GM21717 (cell line): ENCODE results near the gene RAD51D.
"Not testable (repeated sequence)": the region's sequence is repeated elsewhere in the genome, so short reads cannot be mapped to it uniquely, and the experiment has no call there.

Source experiments
- ATAC-seq: cut with Tn5 transposase; IDR thresholded peaks from one replicate; pipeline ENCODE4 v1.9.1; 2021; ENCODE audit warnings: mild to moderate bottlenecking, moderate library complexity; ENCODE audit not compliant: unreplicated experiment

Gene RAD51D

GRCh38 chr17:35094902-35095301 is 24.8 kb downstream of the RAD51D start:
- no peak for ATAC-seq

GRCh38 chr17:35090707-35091106 is 29.0 kb downstream of the RAD51D start:
- not testable (repeated sequence) for ATAC-seq

GRCh38 chr17:35089586-35090296 is 29.9 kb downstream of the RAD51D start:
- ATAC-seq = peak; percentile 19

- ATAC-seq = peak; percentile 69
Measured at GRCh38 chr17:35088881-35089585, 30.6 kb downstream of the RAD51D start.

GRCh38 chr17:35088356-35088880 is 31.2 kb downstream of the RAD51D start:
- peak; percentile 12 for ATAC-seq

- no peak for ATAC-seq
Measured at GRCh38 chr17:35087731-35088355, 31.8 kb downstream of the RAD51D start.

GRCh38 chr17:35086931-35087573 is 32.6 kb downstream of the RAD51D start:
- no peak for ATAC-seq

GRCh38 chr17:35086164-35086563 is 33.5 kb downstream of the RAD51D start:
- no peak for ATAC-seq

- no peak for ATAC-seq
Measured at GRCh38 chr17:35084987-35085386, 34.7 kb downstream of the RAD51D start.

GRCh38 chr17:35083071-35083470 is 36.6 kb downstream of the RAD51D start:
- no peak for ATAC-seq

GRCh38 chr17:35082073-35082657 is 37.5 kb downstream of the RAD51D start:
- ATAC-seq = no peak

GRCh38 chr17:35081638-35082037 is 38.0 kb downstream of the RAD51D start:
- ATAC-seq = no peak

- ATAC-seq = peak; percentile 57
Measured at GRCh38 chr17:35080536-35080935, 39.1 kb downstream of the RAD51D start.

- ATAC-seq = no peak
Measured at GRCh38 chr17:35079547-35080423, 39.9 kb downstream of the RAD51D start.

GRCh38 chr17:35076874-35077273 is 42.8 kb downstream of the RAD51D start:
- no peak for ATAC-seq

GRCh38 chr17:35074711-35075707 is 44.7 kb downstream of the RAD51D start:
- ATAC-seq = no peak

- no peak for ATAC-seq
Measured at GRCh38 chr17:35073991-35074627, 45.6 kb downstream of the RAD51D start.

GRCh38 chr17:35073183-35073790 is 46.4 kb downstream of the RAD51D start:
- ATAC-seq = no peak
